Smooth muscle cell (in vitro differentiated cells): ENCODE data around the gene FRAS1. TPM values are rescaled to one million over a fixed set of nuclear protein-coding genes. Genes with fewer than 3 reads are reported as not detected.

ENCODE experiments used
- DNase-seq: peaks from one replicate; lab custom pipeline; 2025; ENCODE audit not compliant: unreplicated experiment; lab: John Stamatoyannopoulos, UW
- H2AFZ ChIP-seq: fragments of 200-600 bp; sonication (generic); 2 replicates; pipeline ENCODE4 v1.6.0; 2016; ENCODE audit warnings: antibody characterized with exemption, low read depth, mild to moderate bottlenecking
- H3F3A ChIP-seq: fragments of 200-600 bp; sonication (generic); 2 replicates; pipeline ENCODE4 v1.6.0; 2017; ENCODE audit warnings: antibody characterized with exemption, low read depth
- H3K27ac ChIP-seq: fragments of 200-600 bp; sonication (generic); 2 replicates; pipeline ENCODE4 v1.5.1; 2016; ENCODE audit warnings: low read depth, mild to moderate bottlenecking
- H3K27me3 ChIP-seq: fragments of 200-600 bp; sonication (generic); 2 replicates; pipeline ENCODE4 v1.6.1; 2016; ENCODE audit warnings: low read depth, mild to moderate bottlenecking
- H3K36me3 ChIP-seq: fragments of 200-600 bp; sonication (generic); 2 replicates; pipeline ENCODE4 v1.5.1; 2016; ENCODE audit warnings: low read depth
- H3K4me1 ChIP-seq: fragments of 200-600 bp; sonication (generic); 2 replicates; pipeline ENCODE4 v1.5.1; 2016; ENCODE audit warnings: low read depth
- H3K4me2 ChIP-seq: fragments of 200-600 bp; sonication (generic); 2 replicates; pipeline ENCODE4 v1.6.0; 2016; ENCODE audit warnings: mild to moderate bottlenecking
- H3K4me3 ChIP-seq: fragments of 200-600 bp; sonication (generic); 2 replicates; pipeline ENCODE4 v1.5.1; 2016; ENCODE audit warnings: mild to moderate bottlenecking
- H3K79me2 ChIP-seq: fragments of 200-600 bp; sonication (generic); 2 replicates; pipeline ENCODE4 v1.6.0; 2016; ENCODE audit warnings: low read depth, mild to moderate bottlenecking
- H3K9ac ChIP-seq: fragments of 200-600 bp; sonication (generic); 2 replicates; pipeline ENCODE4 v1.6.0; 2016; ENCODE audit warnings: low read depth
- H3K9me3 ChIP-seq: fragments of 200-600 bp; sonication (generic); replicated peaks from 2 replicates; pipeline ENCODE4 v1.5.1; 2016; ENCODE audit warnings: low read depth
- H4K20me1 ChIP-seq: fragments of 200-600 bp; sonication (generic); 2 replicates; pipeline ENCODE4 v1.6.0; 2016; ENCODE audit warnings: low read depth
- CTCF ChIP-seq: fragments of 200-600 bp; sonication (generic); IDR thresholded peaks from 2 replicates; pipeline ENCODE4 v1.5.1; 2017; ENCODE audit warnings: borderline replicate concordance, mild to moderate bottlenecking, antibody characterized with exemption; ENCODE audit not compliant: insufficient read depth, poor library complexity, severe bottlenecking
- WGBS: methylation state at CpG from one replicate; pipeline ENCODE4 v1.1.7; 2016; ENCODE audit warnings: low lambda C conversion rate; 5-methylcytosine and 5-hydroxymethylcytosine counted together
- polyA plus RNA-seq: library from polyadenylated mRNA; unstranded; fragments of >200 nt; fragmentation: Nextera tagmentation; extraction: Ambion mirVana; gene quantifications from 2 replicates; pipeline ENCODE4 v1.2.1, GENCODE V29; 2016
- total RNA-seq: library from RNA; depleted of rRNA; stranded (reverse); fragments of >200 nt; gene quantifications from 2 replicates; pipeline ENCODE4 v1.2.3, GENCODE V29; 2014

The FRAS1 gene
- total and polyA plus RNA-seq, 2 experiments from 2014 or later: 0.55 to 8.1 TPM

DNA sequence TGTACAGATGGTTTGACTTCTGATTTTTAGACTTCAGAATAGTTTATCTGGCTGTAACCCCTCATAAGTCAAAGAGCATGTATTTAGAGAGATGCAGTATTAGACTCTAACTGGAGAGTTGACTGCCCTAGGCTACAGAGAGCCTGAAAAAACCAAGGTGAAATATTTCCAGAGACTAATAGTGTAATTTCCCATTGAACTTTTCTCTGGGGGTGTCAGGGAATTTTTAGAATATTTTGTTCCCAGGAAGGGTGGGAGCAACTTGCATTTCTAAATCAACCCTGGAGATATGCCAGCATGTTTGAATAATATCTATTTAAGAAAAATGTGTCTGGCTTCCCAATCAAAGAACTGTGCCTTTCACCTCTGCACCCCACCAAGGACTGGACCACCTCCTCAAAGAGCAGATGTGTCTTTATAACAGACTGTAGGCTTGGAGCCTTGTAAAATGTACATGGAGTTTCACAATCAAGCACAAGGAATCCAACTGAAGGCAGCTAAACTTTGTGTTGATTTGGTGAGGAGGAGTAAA is 496.5 kb downstream of the FRAS1 start:
- H3K4me3 ChIP-seq: peak overlapping the region; percentile 71
- no peaks in the 10 kb centered on the region for H3K9me3 ChIP-seq
- no peaks in the 10 kb centered on the region for H3K79me2 ChIP-seq
- H2AFZ ChIP-seq: no peak overlapping the region
- no peak for TF ChIP-seq CTCF
- peak overlapping the region; percentile 90 for H3K4me2 ChIP-seq
- peaks cover 9% of the 10 kb centered on the region for H3F3A ChIP-seq
- no peaks in the 10 kb centered on the region for H4K20me1 ChIP-seq
- no peaks in the 10 kb centered on the region for H3K27me3 ChIP-seq
- no peaks in the 10 kb centered on the region for H3K36me3 ChIP-seq
- no peak overlapping the region for H3K9ac ChIP-seq
- H3K27ac ChIP-seq: peak overlapping the region; percentile 74
- H3K4me1 ChIP-seq: peaks cover 13% of the 10 kb centered on the region
- DNase-seq: no peak

DNA sequence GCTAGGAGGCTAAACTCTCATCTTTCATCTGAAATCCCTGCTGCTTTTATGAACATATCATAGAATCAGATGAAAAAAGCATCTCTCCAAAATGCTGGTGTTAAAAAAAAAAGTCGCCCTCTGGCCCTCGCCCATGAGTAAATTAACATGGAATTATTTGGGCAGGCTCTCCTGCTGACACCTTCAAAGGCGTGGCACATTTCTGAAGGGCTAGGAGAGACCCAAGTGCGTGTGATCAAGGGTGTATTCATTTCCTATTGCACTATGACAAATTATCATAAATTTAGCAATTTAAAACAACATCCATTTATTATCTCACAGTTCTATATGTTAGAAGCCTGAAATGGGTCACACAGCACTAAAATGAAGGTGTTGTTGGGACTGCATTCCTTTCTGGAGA is 499.5 kb downstream of the FRAS1 start:
- Histone ChIP-seq H3K9me3 (no peaks in the 10 kb centered on the region), H3K27ac (no peak overlapping the region), H3K4me3 (no peak overlapping the region), H4K20me1 (no peaks in the 10 kb centered on the region), H3K4me1 (peaks cover 22% of the 10 kb centered on the region), H3K27me3 (no peaks in the 10 kb centered on the region), H3K4me2 (no peak overlapping the region), H3F3A (peaks cover 9% of the 10 kb centered on the region), H3K36me3 (no peaks in the 10 kb centered on the region), H3K9ac (no peak overlapping the region), H2AFZ (no peak overlapping the region), H3K79me2 (no peaks in the 10 kb centered on the region)
- WGBS: 90% methylated on average over 4 of the region's 4 CpGs
- DNase-seq: no peak
- TF ChIP-seq CTCF: no peak

DNA sequence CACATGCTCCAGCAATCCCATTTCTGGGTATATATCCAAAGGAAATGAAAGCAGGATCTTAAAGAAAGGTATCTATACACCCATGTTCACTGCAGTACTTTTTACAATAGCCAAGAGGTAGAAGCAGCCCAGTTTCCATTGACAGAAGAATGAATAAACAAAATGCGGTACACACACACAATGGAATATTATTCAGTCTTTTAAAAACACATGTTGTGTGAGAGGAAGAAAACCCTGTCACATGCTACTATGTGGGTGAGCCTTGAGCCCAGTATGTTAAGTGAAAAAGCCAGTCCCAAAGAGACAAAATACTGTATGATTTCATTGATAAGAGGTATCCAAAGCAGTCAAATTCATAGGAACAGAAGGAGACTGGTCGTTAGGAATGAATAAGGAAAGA is 500.7 kb downstream of the FRAS1 start:
- Histone ChIP-seq H3K9ac (no peak overlapping the region), H3K27ac (peak overlapping the region; percentile 64), H3K4me3 (no peak overlapping the region), H3K4me1 (peaks cover 19% of the 10 kb centered on the region), H3K9me3 (no peaks in the 10 kb centered on the region), H4K20me1 (no peaks in the 10 kb centered on the region), H3K27me3 (no peaks in the 10 kb centered on the region), H2AFZ (peak overlapping the region; percentile 33), H3K4me2 (peak overlapping the region; percentile 60), H3K79me2 (no peaks in the 10 kb centered on the region), H3F3A (peaks cover 13% of the 10 kb centered on the region), H3K36me3 (no peaks in the 10 kb centered on the region)
- TF ChIP-seq CTCF: no peak
- 55% methylated on average over 2 of the region's 2 CpGs for WGBS
- no peak for DNase-seq

DNA sequence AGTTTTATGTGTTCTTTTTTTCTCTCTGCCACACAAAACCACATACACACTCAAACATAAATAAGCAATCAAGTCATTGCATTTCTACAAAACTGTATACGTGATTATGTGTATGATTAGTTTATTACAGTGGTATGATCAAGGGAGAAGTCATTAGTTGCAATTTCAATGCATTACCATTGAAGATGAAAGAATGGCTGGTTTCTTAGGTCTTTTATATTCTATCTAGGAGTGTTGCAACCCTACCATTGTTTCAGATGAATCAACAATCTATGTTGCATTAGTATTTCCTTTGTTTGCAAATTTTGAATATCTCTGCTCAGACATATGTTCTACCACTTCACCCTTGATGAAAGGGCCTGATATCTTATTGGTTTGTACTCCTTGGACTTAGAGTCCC is 501.3 kb downstream of the FRAS1 start:
- Histone ChIP-seq H3K27ac (peak overlapping the region; percentile 64), H4K20me1 (no peaks in the 10 kb centered on the region), H3K36me3 (no peaks in the 10 kb centered on the region), H3K27me3 (no peaks in the 10 kb centered on the region), H3K4me2 (peak overlapping the region; percentile 60), H3F3A (peaks cover 13% of the 10 kb centered on the region), H3K4me3 (no peak overlapping the region), H3K9ac (no peak overlapping the region), H2AFZ (peak overlapping the region; percentile 33), H3K4me1 (peaks cover 23% of the 10 kb centered on the region), H3K79me2 (no peaks in the 10 kb centered on the region), H3K9me3 (no peaks in the 10 kb centered on the region)
- TF ChIP-seq CTCF: no peak
- WGBS: 23% methylated on average over 1 of the region's 1 CpG
- no peak for DNase-seq
